K562 (cell line): Measurements from ENCODE around the gene MAP1LC3A. TPM values are rescaled to one million over a fixed set of nuclear protein-coding genes. Genes with fewer than 3 reads are reported as not detected.

Source experiments
- ATAC-seq: fragments of 200-7000 bp; cut with Tn5 transposase; 3 replicates; pipeline ENCODE4 v1.9.1; 2020; ENCODE audit warnings: moderate library complexity
- BruUV-seq: library from RNA; stranded (reverse); fragments of 400-500 nt; replicated peaks from 2 replicates; lab custom pipeline; 2021; lab: Mats Ljungman, UMichigan
- CTCF ChIA-PET: fragments of 300-600 bp; formaldehyde crosslinking; extraction: SDS; loops from one replicate; lab custom pipeline; 2021; ENCODE audit warnings: low intra/inter-chr PET ratio; lab: Yijun Ruan, JAX
- POLR2A ChIA-PET: fragments of 300-600, 350-650 bp; sonication (Branson Sonifier 250); formaldehyde crosslinking; extraction: SDS; loops from one replicate; lab custom pipeline; 2021; ENCODE audit warnings: antibody characterized with exemption, inconsistent platforms; lab: Yijun Ruan, JAX
- DNase-seq, 4 experiments: peaks; one replicate each; pipeline versions ENCODE4 v3.0.0 to v3.0.0-alpha.2; 2011 to 2018; ENCODE audit warnings: low spot score in 3 of 4, mixed read lengths in 3 of 4; ENCODE audit errors: extremely low read depth in 1 of 4
- FAIRE-seq: peaks from 2 replicates; lab custom pipeline; 2011; peaks lifted over from hg19 to GRCh38; lab: Jason Lieb, UNC
- H2AFZ ChIP-seq: 2 replicates; pipeline ENCODE4 v1.6.0; 2011; ENCODE audit warnings: low read depth, low read length, control low read depth, inconsistent platforms
- H3K27ac ChIP-seq: fragments of 200-600 bp; 3 replicates; pipeline ENCODE4 v1.8.0; 2011; ENCODE audit warnings: low read depth, mild to moderate bottlenecking, control low read depth, inconsistent platforms, low read length, moderate library complexity, mixed read lengths; ENCODE audit errors: extremely low read depth
- H3K27me3 ChIP-seq, 2 experiments: fragments of 300-600 bp in 1 of 2; 2 replicates in 1 of 2; 3 replicates in 1 of 2; pipeline versions ENCODE4 v1.6.0 to v1.8.0; 2011; ENCODE audit warnings: inconsistent platforms in 2 of 2, low read length in 2 of 2, mild to moderate bottlenecking in 1 of 2, mixed read lengths in 1 of 2, moderate library complexity in 1 of 2; ENCODE audit not compliant: control insufficient read depth in 2 of 2, insufficient read depth in 2 of 2
- H3K36me3 ChIP-seq: fragments of 300-600 bp; 3 replicates; pipeline ENCODE4 v1.8.0; 2011; ENCODE audit warnings: mild to moderate bottlenecking, low read length, inconsistent platforms; ENCODE audit not compliant: control insufficient read depth, insufficient read depth
- H3K4me1 ChIP-seq, 2 experiments: fragments of 200-600 bp in 1 of 2; replicated peaks in 1 of 2; 2 replicates in 1 of 2; 3 replicates in 1 of 2; pipeline versions ENCODE4 v1.5.1 to v1.8.0; 2011; ENCODE audit warnings: inconsistent platforms in 2 of 2, low read length in 2 of 2, mild to moderate bottlenecking in 1 of 2, mixed read lengths in 1 of 2, moderate library complexity in 1 of 2; ENCODE audit not compliant: control insufficient read depth in 2 of 2, insufficient read depth in 2 of 2
- H3K4me2 ChIP-seq: 2 replicates; pipeline ENCODE4 v1.6.1; 2011; ENCODE audit warnings: low read length, control low read depth, inconsistent platforms, mixed read lengths; ENCODE audit not compliant: insufficient read depth
- H3K4me3 ChIP-seq: fragments of 200-600 bp; sonication (generic), shearing (Covaris generic); 2 replicates; pipeline ENCODE4 v1.5.1; 2016; ENCODE audit warnings: control low read depth, inconsistent platforms
- H3K79me2 ChIP-seq: fragments of 200-600 bp; 3 replicates; pipeline ENCODE4 v1.8.0; 2011; ENCODE audit warnings: low read length, inconsistent platforms; ENCODE audit not compliant: control insufficient read depth, insufficient read depth
- H3K9ac ChIP-seq, 2 experiments: 2 replicates each; pipeline versions ENCODE4 v1.6.0 to v1.6.1; 2011; ENCODE audit warnings: low read depth in 2 of 2, low read length in 2 of 2, control low read depth in 1 of 2, inconsistent platforms in 1 of 2, mild to moderate bottlenecking in 1 of 2, mixed read lengths in 1 of 2; ENCODE audit not compliant: insufficient read depth in 1 of 2
- H3K9me1 ChIP-seq: one replicate; pipeline ENCODE4 v1.6.0; 2011; ENCODE audit warnings: inconsistent platforms, mild to moderate bottlenecking, low read length, moderate library complexity; ENCODE audit not compliant: control insufficient read depth, insufficient read depth
- H3K9me3 ChIP-seq: replicated peaks from 2 replicates; pipeline ENCODE4 v1.5.1; 2011; ENCODE audit warnings: low read depth, low read length, inconsistent platforms; ENCODE audit not compliant: control insufficient read depth, insufficient read depth
- H4K20me1 ChIP-seq: replicated peaks from 2 replicates; pipeline ENCODE4 v1.6.1; 2011; ENCODE audit warnings: low read length, inconsistent platforms, mixed read lengths; ENCODE audit not compliant: control insufficient read depth, insufficient read depth
- CTCF ChIP-seq, 3 experiments: IDR thresholded peaks in 2 of 3; conservative IDR thresholded peaks in 1 of 3; 2 replicates each; pipeline ENCODE4 v1.5.1; 2011 to 2012; ENCODE audit warnings: low read length in 3 of 3, mild to moderate bottlenecking in 3 of 3, control low read depth in 2 of 3, improper control_type of control experiment in 1 of 3, inconsistent platforms in 1 of 3, low read depth in 1 of 3, mixed read lengths in 1 of 3, moderate library complexity in 1 of 3; ENCODE audit not compliant: insufficient read depth in 2 of 3
- DACH1 ChIP-seq: fragments of 450-650 bp; IDR thresholded peaks from 2 replicates; pipeline ENCODE4 v1.6.1; 2018; ENCODE audit not compliant: partially characterized antibody
- FOXA1 ChIP-seq: fragments of 450-650 bp; IDR thresholded peaks from 2 replicates; pipeline ENCODE4 v1.6.1; 2016; ENCODE audit warnings: mild to moderate bottlenecking, borderline replicate concordance
- HLTF ChIP-seq: fragments of 450-650 bp; IDR thresholded peaks from 2 replicates; pipeline ENCODE4 v1.6.1; 2016
- IRF9 ChIP-seq: fragments of 450-650 bp; IDR thresholded peaks from 2 replicates; pipeline ENCODE4 v1.6.1; 2016; ENCODE audit warnings: missing biosample characterization, missing genetic modification characterization
- KDM1A ChIP-seq, 2 experiments: fragments of 450-650 bp; IDR thresholded peaks; 2 replicates each; pipeline ENCODE4 v1.6.1; 2016; ENCODE audit warnings: mild to moderate bottlenecking in 2 of 2
- KDM2B ChIP-seq: fragments of 250-450 bp; sonication (Bioruptor Pico); IDR thresholded peaks from 2 replicates; pipeline ENCODE4 v1.8.0; 2021; ENCODE audit warnings: mild to moderate bottlenecking, moderate library complexity
- MAZ ChIP-seq, 2 experiments: fragments of 450-650 bp in 1 of 2; sonication (generic) in 1 of 2; formaldehyde crosslinking; IDR thresholded peaks in 1 of 2; conservative IDR thresholded peaks in 1 of 2; 2 replicates each; pipeline versions ENCODE4 v1.4.0 to v1.5.0; 2020; ENCODE audit warnings: mild to moderate bottlenecking in 1 of 2, missing genetic modification reagents in 1 of 2
- MEF2D ChIP-seq: conservative IDR thresholded peaks from 2 replicates; pipeline ENCODE4 v1.6.1; 2016; ENCODE audit warnings: low read depth, missing genetic modification characterization, missing compliant biosample characterization
- MTF1 ChIP-seq: fragments of 250-450 bp; sonication (Bioruptor Pico); IDR thresholded peaks from 2 replicates; pipeline ENCODE4 v1.9.0; 2021; ENCODE audit warnings: moderate library complexity, mild to moderate bottlenecking, inconsistent platforms, borderline replicate concordance
- PHB ChIP-seq: fragments of 250-450 bp; sonication (Bioruptor Pico); IDR thresholded peaks from 2 replicates; pipeline ENCODE4 v1.5.0; 2021
- RBM22 ChIP-seq: fragments of 200-400 bp; formaldehyde crosslinking; IDR thresholded peaks from 2 replicates; pipeline ENCODE4 v1.6.1; 2018; ENCODE audit warnings: low read length, low read depth; ENCODE audit not compliant: poor library complexity, severe bottlenecking
- SETDB1 ChIP-seq: IDR thresholded peaks from one replicate; pipeline ENCODE4 v1.6.1; 2012; ENCODE audit warnings: low read length, control low read depth, inconsistent platforms
- SLC30A9 ChIP-seq: fragments of 250-450 bp; sonication (Bioruptor Pico); IDR thresholded peaks from 2 replicates; pipeline ENCODE4 v1.8.0; 2022; ENCODE audit warnings: mild to moderate bottlenecking, moderate library complexity
- SP2 ChIP-seq: IDR thresholded peaks from 2 replicates; pipeline ENCODE4 v1.6.1; 2011; ENCODE audit warnings: mild to moderate bottlenecking, low read depth, low read length, moderate library complexity; ENCODE audit not compliant: poor library complexity, severe bottlenecking; ENCODE audit errors: extremely low read depth
- ZBTB9 ChIP-seq: fragments of 450-650 bp; formaldehyde crosslinking; IDR thresholded peaks from 2 replicates; pipeline ENCODE4 v1.4.0; 2020; ENCODE audit warnings: mild to moderate bottlenecking, moderate library complexity
- ZNF766 ChIP-seq: fragments of 200-800 bp; sonication (Bioruptor generic); conservative IDR thresholded peaks from 2 replicates; pipeline ENCODE4 v1.6.1; 2016; ENCODE audit warnings: missing genetic modification characterization, missing compliant biosample characterization
- WGBS: fragments of 100-300 bp; shearing (Covaris generic); methylation state at CpG from one replicate; pipeline ENCODE4 v1.1.6; 2016; ENCODE audit warnings: low coverage, mixed read lengths; ENCODE audit not compliant: insufficient coverage; ENCODE audit errors: missing lambda C conversion rate; 5-methylcytosine and 5-hydroxymethylcytosine counted together
- in situ Hi-C: fragments of 300-500 bp; cut with MboI; formaldehyde crosslinking; loops from 4 replicates; pipeline ENCODE4 v1.15.0; 2018; ENCODE audit warnings: inconsistent platforms, mixed read lengths
- intact Hi-C: fragments of 100-400 bp; cut with micrococcal nuclease; formaldehyde crosslinking; loops from 2 replicates; pipeline ENCODE4 v1.14.2; 2022
- polyA plus RNA-seq, 8 experiments: library from polyadenylated mRNA; depleted of rRNA in 4 of 8; stranded (reverse) in 5 of 8; unstranded in 3 of 8; fragments of >200 nt; fragmentation: Nextera tagmentation in 2 of 8; fragmentation: Illumina TruSeq in 1 of 8; extraction: Ambion mirVana in 2 of 8; extraction: Trizol in 1 of 8; gene quantifications; 2 replicates each; pipeline versions ENCODE4 v1.2.1 to v1.2.3, GENCODE V29; 2011 to 2014; ENCODE audit warnings: inconsistent platforms in 1 of 8, missing spikeins in 1 of 8
- total RNA-seq, 7 experiments: library from RNA; depleted of rRNA in 6 of 7; stranded (reverse); fragments of >200 nt in 6 of 7; fragmentation: Illumina TruSeq in 2 of 7; extraction: Trizol in 2 of 7; gene quantifications; 2 replicates each; pipeline versions ENCODE4 v1.2.1 to v1.2.3, GENCODE V29; 2011 to 2021; ENCODE audit warnings: low replicate concordance in 1 of 7

Gene MAP1LC3A
- total and polyA plus RNA-seq, 9 of the 15 experiments (the other 6 are each of a cell fraction or from before 2014, with no cell fraction given): 0.27 to 0.38 TPM; not detected in 7

GRCh38 chr20:34540596-34541263, 17.8 kb upstream of the MAP1LC3A start:
- BruUV-seq: no TSS peak
- ChIA-PET CTCF (interaction anchor here (0.6 to 1.1 kb wide), 2 partner anchors 168 to 1453 kb away, joined by 3 read pairs; no protein-coding TSS in a partner anchor), POLR2A (interaction anchor here (0.6 to 0.7 kb wide), 2 partner anchors 10 to 154 kb away, joined by 3 read pairs; no protein-coding TSS in a partner anchor)
- no peak for DNase-seq
- intact Hi-C loops: no loop called here
- Histone ChIP-seq H3K27ac (no peak overlapping the region), H3K9me3 (no peaks in the 10 kb centered on the region), H3K4me2 (no peak overlapping the region), H3K9me1 (no peaks in the 10 kb centered on the region), H3K79me2 (no peaks in the 10 kb centered on the region), H3K9ac (no peak overlapping the region; a peak in 1 of 4 replicates), H3K4me1 (peaks cover 0 to 3% of the 10 kb centered on the region in 2 experiments; a peak in 2 of 5 replicates), H3K4me3 (no peak overlapping the region), H2AFZ (no peak overlapping the region), H3K36me3 (peaks cover 45% of the 10 kb centered on the region), H3K27me3 (no peaks in the 10 kb centered on the region), H4K20me1 (no peaks in the 10 kb centered on the region)
- WGBS: 92% methylated on average over 15 of the region's 15 CpGs
- ATAC-seq: no peak
- in situ Hi-C loops: no loop called here
- FAIRE-seq: no peak
- TF ChIP-seq CTCF (IDR thresholded peaks at IDR 0.05 in 2 of 3, conservative IDR thresholded peaks at IDR 0.05 in 1 of 3; ENCODE audit: insufficient read depth in 2 of 3, low read depth in 1 of 3, low read length in 3 of 3) (no peak), IRF9 (tag) (no peak), ZBTB9 (CRISPR knock-in tag) (no peak), KDM1A (IDR thresholded peaks at IDR 0.05) (no peak), KDM2B (CRISPR knock-in tag) (no peak), MAZ (CRISPR knock-in tag; conservative IDR thresholded peaks at IDR 0.05 in 1 of 2, IDR thresholded peaks at IDR 0.05 in 1 of 2) (no peak), ZNF766 (no peak), HLTF (no peak), RBM22 (no peak), MEF2D (tag) (no peak), PHB (CRISPR knock-in tag) (no peak), MTF1 (CRISPR knock-in tag) (no peak), FOXA1 (no peak), SP2 (no peak), DACH1 (no peak), SLC30A9 (no peak), SETDB1 (no peak)
